Right lobe of liver (tissue), 4 donors: ENCODE data around the gene METAP1D.

Experiments used
- CTCF ChIP-seq, 4 donors: fragments of 200-600 bp in 3 of 4; fragments of 450-650 bp in 1 of 4; IDR thresholded peaks; one replicate each; pipeline versions ENCODE4 v1.5.1 to v1.8.0; 2016 to 2022; ENCODE audit warnings: antibody characterized with exemption in 4 of 4, mild to moderate bottlenecking in 2 of 4
- POLR2A ChIP-seq: fragments of 450-650 bp; IDR thresholded peaks from one replicate; pipeline ENCODE4 v1.6.1; 2017; ENCODE audit warnings: antibody characterized with exemption, mild to moderate bottlenecking
- donor health status: DM: no; HTN: no; CAD: no.
- donor health status: DM: no; HTN: no; CAD: no.
- donor health status: DM: no; HTN: yes; CAD: no.

DNA sequence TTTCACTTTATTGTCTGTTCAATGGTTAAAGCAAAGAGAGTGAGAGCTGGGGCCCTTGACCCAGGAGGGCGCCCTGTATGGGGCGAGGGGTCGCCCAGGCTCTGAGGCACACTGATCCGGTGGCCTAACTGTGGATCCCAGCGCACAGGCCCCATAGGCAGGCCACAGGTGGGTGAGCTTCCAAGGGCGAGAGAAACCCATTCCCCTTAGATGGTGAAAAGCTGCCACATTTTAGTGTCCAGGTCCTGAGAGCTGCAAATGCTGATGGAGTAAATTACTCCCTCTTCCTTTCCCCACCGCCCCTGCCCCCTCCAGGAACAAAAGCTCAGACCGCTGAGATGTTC, 108.8 kb downstream of the METAP1D start:
- TF ChIP-seq CTCF (IDR thresholded peaks at IDR 0.05) (no peak), POLR2A (no peak)
